OCI-M2 (cell line): ENCODE data around the gene ISM1.

Source experiments
- DNase-seq: peaks from one replicate; lab custom pipeline; 2025; ENCODE audit not compliant: unreplicated experiment; lab: John Stamatoyannopoulos, UW

ISM1 gene

DNA sequence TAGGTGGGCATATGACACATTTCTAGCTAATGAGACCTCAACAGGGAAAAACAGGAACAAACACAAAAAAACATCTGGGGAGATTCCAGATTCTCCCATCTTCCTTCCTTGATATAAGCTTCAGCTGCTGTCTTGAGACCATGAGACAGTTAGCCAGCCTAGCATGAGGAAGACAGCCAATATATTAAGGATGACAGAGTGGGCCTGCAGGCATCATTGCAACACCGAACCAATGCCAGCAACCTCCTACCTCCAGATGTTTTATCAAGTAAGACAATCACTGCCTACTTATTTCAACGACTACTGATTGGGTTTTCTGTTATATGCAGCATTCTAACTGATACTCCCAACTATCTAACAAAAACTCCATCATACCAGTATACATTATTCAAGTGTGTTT is 119.0 kb downstream of the ISM1 start:
- DNase-seq: no peak

DNA sequence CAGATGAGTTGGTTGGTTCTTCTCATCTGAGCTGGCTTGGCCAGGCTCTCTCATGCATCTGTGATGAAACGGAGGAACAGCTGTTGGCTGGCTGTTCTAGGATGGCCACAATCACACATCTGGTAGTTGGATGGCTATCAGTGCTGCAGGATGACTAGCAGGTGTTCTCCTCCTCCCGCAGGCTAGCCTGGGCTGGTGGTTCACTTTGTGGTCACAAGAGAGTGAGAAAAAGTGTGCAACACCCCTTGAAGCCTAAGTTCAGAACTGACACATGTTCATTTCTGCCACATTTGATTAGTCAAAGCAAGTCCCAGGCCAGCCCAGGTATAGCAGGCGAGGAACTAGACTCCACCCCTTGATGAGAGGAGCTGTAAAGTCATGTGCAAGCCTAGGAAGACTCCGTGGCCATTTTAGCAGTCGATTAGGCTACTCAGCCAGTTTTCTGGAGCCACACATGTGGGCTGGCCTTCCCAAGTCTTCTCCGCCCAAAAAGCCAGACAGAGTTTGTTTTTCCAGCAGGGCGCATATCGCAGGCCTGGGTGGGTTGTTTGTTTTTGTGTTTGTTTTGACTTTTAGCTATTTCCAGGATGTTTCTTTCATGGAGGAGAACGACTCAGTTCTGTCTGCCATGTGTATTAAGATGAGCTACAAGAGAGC is 120.8 kb downstream of the ISM1 start:
- no peak for DNase-seq

DNA sequence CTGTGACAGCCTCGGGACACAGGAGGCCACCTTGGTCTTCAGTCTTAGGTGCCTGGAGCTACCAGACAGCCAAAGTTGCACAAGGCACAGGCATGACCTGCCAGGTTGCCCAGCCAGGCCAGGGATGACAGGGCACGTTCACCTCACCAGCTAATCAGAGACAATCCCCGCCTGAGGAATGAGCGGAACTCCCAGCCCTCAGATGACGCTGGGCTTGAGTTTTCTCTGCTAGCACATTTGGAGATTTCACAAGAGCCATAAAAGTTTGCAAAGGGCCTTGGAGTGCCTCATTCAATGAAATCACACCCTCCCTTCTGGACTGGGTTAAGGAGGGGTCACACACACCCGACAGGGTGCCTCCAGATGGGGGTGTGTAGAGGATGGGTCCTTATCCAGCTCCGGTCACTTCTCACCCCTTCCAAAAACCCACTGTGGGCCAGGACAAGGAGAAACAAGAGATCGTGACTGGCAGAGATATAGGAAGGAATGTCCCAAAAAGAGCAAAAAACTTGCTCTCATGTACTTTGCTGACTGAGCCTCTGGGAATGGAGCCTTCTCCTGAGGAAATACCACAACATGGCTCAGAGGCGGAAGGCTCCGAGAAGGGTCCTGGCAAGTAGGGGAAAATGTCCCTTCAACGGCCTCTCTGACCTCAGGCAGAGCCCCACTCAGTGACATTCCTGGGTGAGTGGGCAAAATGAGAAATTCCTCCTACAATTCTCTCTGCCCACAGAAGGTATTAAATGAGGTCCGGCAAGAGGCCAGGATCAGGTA is 121.6 kb downstream of the ISM1 start:
- DNase-seq: no peak

DNA sequence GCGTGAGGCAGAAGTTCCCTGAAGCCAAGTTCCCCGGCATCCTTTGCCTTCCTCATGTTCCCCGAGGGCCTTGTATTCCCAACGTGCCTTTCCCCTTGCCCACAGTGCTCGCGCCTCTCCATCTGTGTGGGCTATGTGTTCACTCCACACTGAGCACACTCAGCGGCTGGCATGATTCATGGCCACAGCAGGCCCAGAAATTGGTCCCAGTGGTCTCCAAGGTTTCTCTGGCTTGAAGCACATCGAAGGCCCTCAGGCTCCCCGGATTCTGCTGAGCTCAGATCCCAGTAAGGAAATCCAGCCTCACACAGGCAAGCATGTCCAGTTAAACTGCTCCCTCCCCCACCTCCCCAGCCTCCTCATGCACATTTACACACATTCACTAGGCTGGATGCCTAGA is 123.6 kb downstream of the ISM1 start:
- no peak for DNase-seq

DNA sequence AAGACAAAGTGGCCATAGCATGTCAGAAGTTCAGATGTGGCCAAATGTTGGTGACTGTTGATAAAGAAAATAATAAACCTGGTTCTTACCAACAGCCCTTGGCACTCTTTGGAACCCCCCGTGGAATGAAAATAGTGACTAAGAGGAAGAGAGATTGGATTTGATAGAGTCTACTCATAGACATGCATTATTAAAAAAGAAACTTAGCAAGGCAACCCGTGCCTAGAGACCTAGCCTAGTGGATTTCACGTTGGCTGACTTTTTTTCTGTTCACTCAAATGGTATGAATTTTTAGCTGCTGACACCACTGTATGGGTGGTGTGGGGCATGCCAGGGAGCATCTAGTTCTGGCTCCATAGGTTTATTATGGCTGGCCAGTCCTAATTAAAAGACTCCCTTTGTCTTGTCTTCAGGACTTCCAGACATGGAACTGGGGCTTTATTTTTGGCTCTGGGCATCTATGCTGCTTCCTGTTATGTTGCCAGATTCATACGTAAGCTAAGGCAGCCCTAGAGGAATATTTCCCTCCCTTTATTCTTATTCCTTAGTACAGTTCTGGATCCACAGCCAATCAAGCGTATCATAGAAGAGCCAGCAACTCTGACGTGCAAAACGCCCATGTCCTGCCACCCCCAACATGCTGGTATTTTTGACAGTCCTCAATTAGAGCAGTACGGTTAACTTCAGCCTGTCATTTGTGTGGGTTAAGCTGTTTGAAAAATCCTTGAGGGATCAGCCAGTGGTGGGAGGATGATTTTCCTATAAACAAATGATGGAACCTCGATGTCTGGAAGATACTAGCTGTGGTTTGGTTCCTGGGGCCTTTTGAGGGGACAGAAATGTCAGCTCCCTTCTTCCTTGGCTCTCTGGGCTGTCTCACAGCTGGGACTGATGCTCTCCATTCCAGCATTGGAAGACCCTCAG is 127.5 kb downstream of the ISM1 start:
- DNase-seq: no peak

DNA sequence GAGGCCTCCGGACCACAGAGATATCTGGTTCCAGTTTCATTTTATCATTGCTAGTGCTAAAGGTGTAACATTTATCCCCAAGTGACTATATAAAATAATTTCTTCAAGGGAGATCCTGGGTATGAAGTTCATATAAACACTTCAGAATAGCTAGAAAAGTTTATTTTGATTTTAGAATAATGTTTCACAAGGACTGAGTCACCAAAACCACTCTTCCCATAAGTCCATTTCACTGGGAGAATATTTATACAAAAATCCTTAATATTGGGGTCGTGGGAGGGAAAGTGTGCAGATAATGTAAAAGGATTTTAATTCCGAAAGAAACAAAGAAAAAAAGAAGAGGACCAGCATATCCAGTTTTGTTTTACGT is 128.1 kb downstream of the ISM1 start:
- no peak for DNase-seq
